Transverse colon (tissue), 4 donors: ENCODE results near the gene AGPAT4. TPM values are rescaled to one million over a fixed set of nuclear protein-coding genes. Genes with fewer than 3 reads are reported as not detected.
"Not testable (repeated sequence)": the region's sequence is repeated elsewhere in the genome, so short reads cannot be mapped to it uniquely, and the experiment has no call there.

Source experiments
- DNase-seq: peaks from one replicate; pipeline ENCODE4 v3.0.0-alpha.2; 2019
- H3K27ac ChIP-seq, 4 donors: fragments of 200-600 bp; sonication (generic); 2 replicates each; pipeline ENCODE4 v1.5.1; 2016 to 2018; ENCODE audit warnings: inconsistent platforms in 4 of 4
- H3K27me3 ChIP-seq: fragments of 200-600 bp; sonication (generic); 2 replicates; pipeline ENCODE4 v1.5.1; 2017; ENCODE audit warnings: inconsistent platforms
- H3K36me3 ChIP-seq, 4 donors: fragments of 200-600 bp; sonication (generic); 2 replicates each; pipeline ENCODE4 v1.5.1; 2017 to 2019; ENCODE audit warnings: inconsistent platforms in 4 of 4
- H3K4me1 ChIP-seq, 4 donors: fragments of 200-600 bp; sonication (generic); 2 replicates each; pipeline ENCODE4 v1.5.1; 2017 to 2020; ENCODE audit warnings: inconsistent platforms in 4 of 4
- H3K4me3 ChIP-seq, 4 donors: fragments of 200-600 bp; sonication (generic); 1 replicate in 1 of 4; 2 replicates in 3 of 4; pipeline versions ENCODE4 v1.5.1 to v1.6.1; 2017 to 2019; ENCODE audit warnings: inconsistent platforms in 4 of 4
- H3K9me3 ChIP-seq, 2 donors: fragments of 200-600 bp; sonication (generic); 2 replicates each; pipeline ENCODE4 v1.5.1; 2017 to 2019; ENCODE audit warnings: inconsistent platforms in 2 of 2
- EP300 ChIP-seq: sonication (generic); formaldehyde crosslinking; IDR thresholded peaks from one replicate; pipeline ENCODE4 v1.6.1; 2017; ENCODE audit warnings: antibody characterized with exemption, low read depth
- POLR2A ChIP-seq: fragments of 450-650 bp; IDR thresholded peaks from one replicate; pipeline ENCODE4 v1.6.1; 2016; ENCODE audit warnings: antibody characterized with exemption, mild to moderate bottlenecking, moderate library complexity
- POLR2AphosphoS5 ChIP-seq, 3 donors: sonication (generic); formaldehyde crosslinking; IDR thresholded peaks; one replicate each; pipeline ENCODE4 v1.6.1; 2016; ENCODE audit warnings: antibody characterized with exemption in 3 of 3
- WGBS, 2 donors: methylation state at CpG; one replicate each; pipeline ENCODE4 v1.1.5; 2018; ENCODE audit warnings: low coverage in 1 of 2; 5-methylcytosine and 5-hydroxymethylcytosine counted together
- in situ Hi-C, 4 donors: fragments of 200-750 bp; cut with MboI; loops; one replicate each; pipeline versions ENCODE4 v1.15.0 to v1.15.1; 2017; ENCODE audit warnings: low sequenced_read_pairs in 3 of 4, low pct_ligation_motif_present in 1 of 4, low pct_unique_long_range_greater_than_20kb in 1 of 4
- intact Hi-C: fragments of 100-400 bp; cut with DNase I; formaldehyde crosslinking; loops from one replicate; pipeline ENCODE4 v1.15.1; 2023; ENCODE audit warnings: low total_unique reads
- total RNA-seq, 4 donors: library from RNA; depleted of rRNA; stranded (reverse); fragments of >200 nt; gene quantifications; one replicate each; pipeline ENCODE4 v1.1.0, GENCODE V29; 2016
- TF ChIP-seq, protein P1 (sequence below), 5 experiments: fragments of 200-600 bp in 3 of 5; fragments of 450-650 bp in 2 of 5; sonication (generic) in 3 of 5; IDR thresholded peaks; 1 replicate in 2 of 5; 2 replicates in 3 of 5; pipeline ENCODE4 v1.5.1; 2016 to 2017; ENCODE audit warnings: antibody characterized with exemption in 5 of 5, inconsistent platforms in 3 of 5, mild to moderate bottlenecking in 2 of 5, moderate library complexity in 1 of 5

AGPAT4 gene, protein sequence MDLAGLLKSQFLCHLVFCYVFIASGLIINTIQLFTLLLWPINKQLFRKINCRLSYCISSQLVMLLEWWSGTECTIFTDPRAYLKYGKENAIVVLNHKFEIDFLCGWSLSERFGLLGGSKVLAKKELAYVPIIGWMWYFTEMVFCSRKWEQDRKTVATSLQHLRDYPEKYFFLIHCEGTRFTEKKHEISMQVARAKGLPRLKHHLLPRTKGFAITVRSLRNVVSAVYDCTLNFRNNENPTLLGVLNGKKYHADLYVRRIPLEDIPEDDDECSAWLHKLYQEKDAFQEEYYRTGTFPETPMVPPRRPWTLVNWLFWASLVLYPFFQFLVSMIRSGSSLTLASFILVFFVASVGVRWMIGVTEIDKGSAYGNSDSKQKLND
- total RNA-seq: 1 to 10 TPM; 2.2 to 6.4 (median 4.4) TPM

DNA sequence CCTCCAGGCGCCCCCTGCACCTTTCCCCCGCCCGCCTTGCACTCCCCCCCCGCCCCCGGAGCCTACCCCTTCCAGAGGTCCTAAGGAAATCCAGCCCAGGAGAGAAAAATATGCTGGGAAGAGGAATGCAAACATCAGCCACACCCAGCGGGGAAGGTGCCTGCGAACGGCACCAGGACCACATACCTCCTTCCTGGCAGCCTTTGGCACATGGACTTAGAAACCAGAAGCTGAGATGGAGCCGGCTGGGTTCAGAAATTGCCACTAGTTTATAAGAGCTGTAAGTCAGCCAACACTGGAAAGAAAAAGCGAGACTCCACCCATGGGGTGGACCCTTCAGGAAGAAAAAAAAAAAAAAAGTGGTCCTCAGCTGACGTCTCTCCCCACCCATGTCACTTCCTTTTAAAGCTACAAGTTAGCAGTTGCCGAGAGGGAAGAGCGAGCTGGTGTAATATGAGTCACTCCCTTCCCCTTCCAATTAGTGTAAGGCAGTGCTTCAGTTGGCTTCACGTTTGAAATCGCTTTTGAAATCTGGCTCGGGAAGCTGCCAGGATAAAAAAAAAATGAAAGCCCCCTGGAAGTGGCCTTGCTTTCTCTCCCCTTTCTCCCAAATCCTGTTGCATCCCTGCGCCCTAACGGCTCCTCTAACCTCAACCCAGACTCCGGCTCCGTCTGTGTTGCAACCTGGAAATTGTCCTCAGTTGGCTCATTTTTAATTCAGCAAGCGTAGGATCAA lies at the start of gene AGPAT4:
Gene AGPAT4 (minus strand): TSS at position 310 of the 736 bp plus-strand sequence. CDS start 41,848 bp downstream, outside the sequence.
- intact Hi-C loops (no loop called here), in situ Hi-C loops (no loop called here)
- DNase-seq: peak; percentile 70
- Histone ChIP-seq H3K4me1 (peaks cover 3 to 35% (median 9%) of the 10 kb centered on the region in 4 donors), H3K36me3 (no peaks in the 10 kb centered on the region), H3K4me3 (peak within 1 kb of the TSS; percentile 44 to 69 (median 50)), H3K9me3 (no peaks in the 10 kb centered on the region), H3K27me3 (no peaks in the 10 kb centered on the region), H3K27ac (peak within 1 kb of the TSS; percentile 72 to 79 (median 75))
- 0 to 2% methylated on average over 4 to 21 of the region's 21 CpGs for WGBS, 2 donors
- TF ChIP-seq, protein P1, sequence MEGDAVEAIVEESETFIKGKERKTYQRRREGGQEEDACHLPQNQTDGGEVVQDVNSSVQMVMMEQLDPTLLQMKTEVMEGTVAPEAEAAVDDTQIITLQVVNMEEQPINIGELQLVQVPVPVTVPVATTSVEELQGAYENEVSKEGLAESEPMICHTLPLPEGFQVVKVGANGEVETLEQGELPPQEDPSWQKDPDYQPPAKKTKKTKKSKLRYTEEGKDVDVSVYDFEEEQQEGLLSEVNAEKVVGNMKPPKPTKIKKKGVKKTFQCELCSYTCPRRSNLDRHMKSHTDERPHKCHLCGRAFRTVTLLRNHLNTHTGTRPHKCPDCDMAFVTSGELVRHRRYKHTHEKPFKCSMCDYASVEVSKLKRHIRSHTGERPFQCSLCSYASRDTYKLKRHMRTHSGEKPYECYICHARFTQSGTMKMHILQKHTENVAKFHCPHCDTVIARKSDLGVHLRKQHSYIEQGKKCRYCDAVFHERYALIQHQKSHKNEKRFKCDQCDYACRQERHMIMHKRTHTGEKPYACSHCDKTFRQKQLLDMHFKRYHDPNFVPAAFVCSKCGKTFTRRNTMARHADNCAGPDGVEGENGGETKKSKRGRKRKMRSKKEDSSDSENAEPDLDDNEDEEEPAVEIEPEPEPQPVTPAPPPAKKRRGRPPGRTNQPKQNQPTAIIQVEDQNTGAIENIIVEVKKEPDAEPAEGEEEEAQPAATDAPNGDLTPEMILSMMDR (IDR thresholded peaks at IDR 0.05): no peak
- TF ChIP-seq POLR2AphosphoS5 (IDR thresholded peaks at IDR 0.05) (peak; percentile 66 to 69 (median 68)), POLR2A (peak; percentile 41)

DNA sequence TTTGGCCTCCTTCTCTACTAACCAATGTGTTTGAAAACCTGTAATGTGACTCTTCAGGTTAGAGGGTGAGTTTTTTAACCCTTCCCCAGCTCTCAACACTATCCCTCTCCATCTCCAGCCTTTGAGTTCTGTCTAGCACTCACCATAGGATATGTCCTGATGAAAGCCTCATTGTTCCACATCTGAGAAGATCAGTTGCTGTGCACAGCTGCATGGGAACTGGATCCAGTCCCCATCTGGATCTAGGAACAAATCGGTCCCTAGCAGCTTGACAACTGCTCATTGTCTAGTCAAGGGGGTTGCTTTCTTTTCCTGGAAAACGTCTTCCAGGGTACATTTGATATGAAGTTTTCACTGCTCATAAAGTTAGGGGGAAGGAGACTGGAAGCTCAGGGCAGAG lies 45.4 kb upstream of the AGPAT4 start:
- H3K9me3 ChIP-seq: no peaks in the 10 kb centered on the region

DNA sequence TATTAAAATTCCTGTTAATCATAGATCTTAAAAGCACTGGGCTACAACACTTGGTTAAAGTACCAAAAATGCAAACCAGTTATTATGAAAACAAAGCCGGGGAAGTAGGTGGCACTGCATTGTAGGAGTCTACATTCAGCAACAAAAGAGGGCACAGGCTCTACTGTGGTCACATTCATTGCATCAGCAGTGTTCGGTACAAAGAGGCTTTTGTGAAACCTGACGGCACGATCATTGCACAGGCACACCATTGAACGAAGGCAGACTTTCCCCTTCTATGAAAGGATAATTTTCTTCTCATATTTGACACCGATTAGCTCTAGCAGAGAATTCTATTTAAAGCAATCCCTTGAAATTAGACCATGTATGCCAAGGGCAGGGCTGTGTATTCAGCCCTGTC lies 44.6 kb upstream of the AGPAT4 start:
- in situ Hi-C loops (no loop called here), intact Hi-C loops (no loop called here)
- H3K27me3 ChIP-seq: no peaks in the 10 kb centered on the region
- no peak overlapping the region for H3K4me3 ChIP-seq
- TF ChIP-seq POLR2AphosphoS5 (IDR thresholded peaks at IDR 0.05) (no peak), EP300 (no peak)
- TF ChIP-seq, protein P1 (IDR thresholded peaks at IDR 0.05): no peak
- 64 to 76% methylated on average over 5 to 6 of the region's 6 CpGs for WGBS, 2 donors
- no peak for DNase-seq
- no peaks in the 10 kb centered on the region for H3K36me3 ChIP-seq
- H3K4me1 ChIP-seq: no peaks in the 10 kb centered on the region
- no peaks in the 10 kb centered on the region for H3K9me3 ChIP-seq
- H3K27ac ChIP-seq: no peak overlapping the region

More for the DNA sequence above, 45.4 kb upstream of the AGPAT4 start:
- Histone ChIP-seq H3K36me3 (no peaks in the 10 kb centered on the region), H3K4me1 (no peaks in the 10 kb centered on the region), H3K27me3 (no peaks in the 10 kb centered on the region), H3K27ac (no peak overlapping the region), H3K4me3 (no peak overlapping the region)
- intact Hi-C loops (no loop called here), in situ Hi-C loops (no loop called here)
- WGBS, 2 donors: 75 to 80% methylated on average over 1 to 2 of the region's 2 CpGs
- TF ChIP-seq EP300 (no peak), POLR2AphosphoS5 (IDR thresholded peaks at IDR 0.05) (no peak), POLR2A (no peak)
- TF ChIP-seq, protein P1 (IDR thresholded peaks at IDR 0.05): no peak
- no peak for DNase-seq

DNA sequence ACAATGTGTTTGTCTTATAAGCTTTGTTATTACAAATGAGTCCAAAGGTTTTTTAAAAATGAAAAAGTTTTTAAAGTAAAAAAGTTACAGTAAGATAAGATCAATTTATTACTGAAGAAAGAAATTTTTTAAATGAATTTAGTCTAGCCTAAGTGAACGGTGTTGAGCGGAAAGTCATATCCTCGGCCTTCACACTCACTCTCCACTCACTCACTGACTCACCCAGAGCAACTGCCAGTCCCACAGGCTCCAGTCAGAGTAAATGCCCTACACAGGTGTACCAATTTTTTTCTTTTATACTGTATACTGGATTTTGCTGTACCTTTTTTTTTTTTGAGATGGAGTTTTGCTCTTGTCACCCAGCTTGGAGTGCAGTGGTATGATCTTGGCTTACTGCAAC lies 42.7 kb upstream of the AGPAT4 start:
- no peak for DNase-seq
- in situ Hi-C loops: no loop called here
- 94 to 96% methylated on average over 3 of the region's 3 CpGs for WGBS, 2 donors
- Histone ChIP-seq H3K9me3 (no peaks in the 10 kb centered on the region), H3K4me3 (no peak overlapping the region), H3K36me3 (no peaks in the 10 kb centered on the region), H3K4me1 (no peaks in the 10 kb centered on the region), H3K27me3 (no peaks in the 10 kb centered on the region), H3K27ac (no peak overlapping the region)
- intact Hi-C loops: no loop called here
- TF ChIP-seq EP300 (no peak), POLR2A (no peak), POLR2AphosphoS5 (IDR thresholded peaks at IDR 0.05) (no peak)
- TF ChIP-seq, protein P1 (IDR thresholded peaks at IDR 0.05): no peak

DNA sequence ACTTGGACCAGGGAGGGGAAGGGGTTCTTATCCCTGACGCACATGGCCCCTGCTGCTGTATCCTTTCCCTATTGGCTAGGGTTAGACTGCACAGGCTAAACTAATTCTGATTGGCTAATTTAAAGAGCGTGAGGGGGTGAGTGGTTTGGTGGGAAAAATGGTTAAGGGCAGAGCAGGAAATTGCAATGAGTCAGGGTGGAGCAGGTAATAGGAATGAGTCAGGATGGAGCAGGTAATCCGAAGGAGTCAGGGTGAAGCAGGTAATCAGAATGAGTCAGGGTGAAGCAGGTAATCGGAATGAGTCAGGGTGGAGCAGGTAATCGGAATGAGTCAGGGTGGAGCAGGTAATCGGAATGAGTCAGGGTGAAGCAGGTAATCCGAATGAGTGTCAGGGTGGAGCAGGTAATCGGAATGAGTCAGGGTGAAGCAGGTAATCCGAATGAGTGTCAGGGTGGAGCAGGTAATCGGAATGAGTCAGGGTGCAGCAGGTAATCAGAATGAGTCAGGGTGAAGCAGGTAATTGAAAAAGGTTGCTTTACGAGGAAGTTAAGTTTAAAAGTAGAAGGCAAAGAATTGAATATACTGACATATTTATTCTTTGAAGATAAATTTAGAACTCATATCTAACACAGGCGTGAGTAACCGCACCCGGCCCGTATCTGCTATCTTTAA lies 41.5 kb upstream of the AGPAT4 start:
- intact Hi-C loops, H3K4me3 ChIP-seq, H3K9me3 ChIP-seq, H3K27me3 ChIP-seq, H3K4me1 ChIP-seq, H3K36me3 ChIP-seq, DNase-seq, in situ Hi-C loops, H3K27ac ChIP-seq: not testable (repeated sequence)
- WGBS, 2 donors: 75 to 86% methylated on average over 15 of the region's 15 CpGs

DNA sequence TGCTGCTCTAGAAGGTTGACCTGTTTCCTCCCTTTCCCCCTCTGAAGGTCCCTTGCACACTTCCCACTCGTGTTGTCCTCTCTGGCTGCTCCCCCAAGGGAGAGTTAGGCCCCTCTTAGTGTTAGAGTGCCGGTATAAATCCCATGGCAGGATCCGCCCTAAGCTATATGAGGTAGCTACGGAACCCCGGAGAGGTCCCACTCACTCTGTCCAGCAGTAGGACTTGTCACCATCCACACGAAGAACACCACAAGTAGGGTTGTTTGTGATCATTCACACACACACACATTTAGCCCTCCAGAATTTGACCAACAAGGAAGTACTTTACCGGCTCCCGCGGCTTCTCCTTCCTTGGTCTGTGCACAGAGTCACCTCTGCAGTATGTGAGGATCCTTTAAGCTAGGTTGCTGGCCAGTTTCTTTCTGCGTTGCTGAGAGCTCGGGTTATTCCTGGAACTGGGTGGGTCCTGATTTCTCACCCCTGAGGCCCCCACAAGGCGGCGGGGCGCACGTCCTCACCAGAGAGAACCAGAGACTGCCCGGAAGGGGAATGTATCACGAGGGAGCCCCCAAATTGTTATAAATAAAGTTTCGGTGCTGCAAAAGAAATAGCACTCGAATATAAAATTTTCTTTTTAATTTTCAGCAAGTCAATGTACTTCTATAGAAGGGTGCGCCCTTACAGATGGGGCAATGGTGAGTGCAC lies 40.8 kb upstream of the AGPAT4 start:
- H3K4me3 ChIP-seq, H3K36me3 ChIP-seq, H3K4me1 ChIP-seq, DNase-seq, H3K27ac ChIP-seq, H3K27me3 ChIP-seq, in situ Hi-C loops, intact Hi-C loops, H3K9me3 ChIP-seq: not testable (repeated sequence)
- WGBS, 2 donors: 90 to 93% methylated on average over 10 to 20 of the region's 20 CpGs
